Activated naive CD4-positive, alpha-beta T cell treated with anti-CD3 and anti-CD28 coated beads for 36 hours (primary cell): Measurements from ENCODE around the gene HMGN2. TPM values are rescaled to one million over a fixed set of nuclear protein-coding genes. Genes with fewer than 3 reads are reported as not detected.

Experiments
- CTCF ChIA-PET: fragments of 350-600 bp; sonication (Branson Sonifier 250); formaldehyde crosslinking; loops from one replicate; lab custom pipeline; 2021; ENCODE audit warnings: antibody characterized with exemption; lab: Charles Lee
- DNase-seq: peaks from one replicate; pipeline ENCODE4 v3.0.0-alpha.2; 2020
- H3K27ac Mint-ChIP-seq: one replicate; pipeline ENCODE4 v1.8.0; 2021; ENCODE audit warnings: mild to moderate bottlenecking, mixed read lengths
- H3K27me3 Mint-ChIP-seq: one replicate; pipeline ENCODE4 v1.8.0; 2021; ENCODE audit warnings: low read depth, mixed read lengths
- H3K36me3 Mint-ChIP-seq: one replicate; pipeline ENCODE4 v1.8.0; 2021; ENCODE audit warnings: low read depth, mixed read lengths
- H3K4me1 Mint-ChIP-seq: one replicate; pipeline ENCODE4 v1.8.0; 2021; ENCODE audit warnings: low read depth, mixed read lengths
- H3K4me3 Mint-ChIP-seq: one replicate; pipeline ENCODE4 v1.8.0; 2021; ENCODE audit warnings: mild to moderate bottlenecking, moderate library complexity, mixed read lengths
- H3K9me3 Mint-ChIP-seq: one replicate; pipeline ENCODE4 v1.8.0; 2021; ENCODE audit warnings: mixed read lengths
- intact Hi-C: fragments of 100-400 bp; cut with micrococcal nuclease; formaldehyde crosslinking; loops from one replicate; pipeline ENCODE4 v1.15.1; 2023
- total RNA-seq, 2 experiments: library from RNA; stranded (reverse); gene quantifications; one replicate each; pipeline ENCODE4 v1.2.3, GENCODE V29; 2021

HMGN2 gene
- total RNA-seq, 2 experiments from 2014 or later, result 883 to 886 TPM

GRCh38 chr1:26517766-26518049 lies 45.5 kb downstream of the HMGN2 start:
- CTCF ChIA-PET, result interaction anchor here (1.1 to 1.2 kb wide), 3 partner anchors 10 to 101 kb away, joined by 3 to 5 read pairs (median 4); no protein-coding TSS in a partner anchor
- Mint-ChIP-seq H3K27ac (no peak overlapping the region), H3K9me3 (no peaks in the 10 kb centered on the region), H3K36me3 (no peaks in the 10 kb centered on the region), H3K27me3 (no peaks in the 10 kb centered on the region), H3K4me1 (no peaks in the 10 kb centered on the region), H3K4me3 (no peak overlapping the region)
- intact Hi-C loops, result no loop called here
- DNase-seq, result no peak

- intact Hi-C loops, result no loop called here
- DNase-seq, result no peak
- Mint-ChIP-seq H3K36me3 (no peaks in the 10 kb centered on the region), H3K27ac (no peak overlapping the region), H3K4me3 (no peak overlapping the region), H3K27me3 (no peaks in the 10 kb centered on the region), H3K9me3 (no peaks in the 10 kb centered on the region), H3K4me1 (no peaks in the 10 kb centered on the region)
- CTCF ChIA-PET, result interaction anchor here (1.1 to 1.2 kb wide), 3 partner anchors 10 to 101 kb away, joined by 3 to 5 read pairs (median 4); no protein-coding TSS in a partner anchor
Observed at GRCh38 chr1:26518355-26518754, 46.1 kb downstream of the HMGN2 start.

- no peak for DNase-seq
- no peaks in the 10 kb centered on the region for H3K9me3 Mint-ChIP-seq
- intact Hi-C loops, result no loop called here
- H3K27ac Mint-ChIP-seq, result no peak overlapping the region
- H3K4me3 Mint-ChIP-seq, result no peak overlapping the region
- peaks cover 3% of the 10 kb centered on the region for H3K27me3 Mint-ChIP-seq
- CTCF ChIA-PET, result no interaction called here
- no peaks in the 10 kb centered on the region for H3K36me3 Mint-ChIP-seq
- H3K4me1 Mint-ChIP-seq, result no peaks in the 10 kb centered on the region
Observed at GRCh38 chr1:26520339-26520738, 48.1 kb downstream of the HMGN2 start.

GRCh38 chr1:26521669-26522030 lies 49.4 kb downstream of the HMGN2 start:
- H3K4me3 Mint-ChIP-seq, result no peak overlapping the region
- DNase-seq, result no peak
- CTCF ChIA-PET, result no interaction called here

GRCh38 chr1:26522073-26522472 lies 49.8 kb downstream of the HMGN2 start:
- H3K27ac Mint-ChIP-seq, result no peak overlapping the region
- no peaks in the 10 kb centered on the region for H3K4me1 Mint-ChIP-seq
- no peak overlapping the region for H3K4me3 Mint-ChIP-seq
- CTCF ChIA-PET, result interaction anchor here (0.5 to 10.2 kb wide), 2 partner anchors 18 to 83 kb away, joined by 3 to 87 read pairs; no protein-coding TSS in a partner anchor
- no peaks in the 10 kb centered on the region for H3K36me3 Mint-ChIP-seq
- DNase-seq, result no peak
- H3K9me3 Mint-ChIP-seq, result no peaks in the 10 kb centered on the region
- intact Hi-C loops, result no loop called here
- peaks cover 3% of the 10 kb centered on the region for H3K27me3 Mint-ChIP-seq

More at GRCh38 chr1:26521669-26522030, 49.4 kb downstream of the HMGN2 start:
- H3K27me3 Mint-ChIP-seq, result peaks cover 3% of the 10 kb centered on the region
- no peaks in the 10 kb centered on the region for H3K4me1 Mint-ChIP-seq
- intact Hi-C loops, result no loop called here
- H3K36me3 Mint-ChIP-seq, result no peaks in the 10 kb centered on the region
- no peaks in the 10 kb centered on the region for H3K9me3 Mint-ChIP-seq
- no peak overlapping the region for H3K27ac Mint-ChIP-seq

- peaks cover 3% of the 10 kb centered on the region for H3K27me3 Mint-ChIP-seq
- H3K36me3 Mint-ChIP-seq, result no peaks in the 10 kb centered on the region
- intact Hi-C loops, result no loop called here
- peaks cover 2% of the 10 kb centered on the region for H3K4me1 Mint-ChIP-seq
- H3K27ac Mint-ChIP-seq, result no peak overlapping the region
- CTCF ChIA-PET, result interaction anchor here (0.5 to 10.2 kb wide), 2 partner anchors 16 to 392 kb away, joined by 4 to 87 read pairs; no protein-coding TSS in a partner anchor
- H3K9me3 Mint-ChIP-seq, result no peaks in the 10 kb centered on the region
- no peak for DNase-seq
- no peak overlapping the region for H3K4me3 Mint-ChIP-seq
Observed at GRCh38 chr1:26524181-26524580, 51.9 kb downstream of the HMGN2 start.

Other genes with a start within 250 kb of the HMGN2 start
- 10 to 100 TPM; 45.7 to 47.0 TPM for gene CEP85, start 238.2 kb upstream of the HMGN2 start, total RNA-seq
- 100 to 1,000 TPM; 130 to 132 TPM for gene SH3BGRL3, start 192.4 kb upstream of the HMGN2 start, total RNA-seq
- gene UBXN11, start 165.8 kb upstream of the HMGN2 start, total RNA-seq, result 10 to 100 TPM; 26.4 to 26.9 TPM
- 100 to 1,000 TPM; 129 to 141 TPM for gene CD52, start 154.5 kb upstream of the HMGN2 start, total RNA-seq
- under 1 TPM; 0.37 to 0.72 TPM for gene CRYBG2, start 118.3 kb upstream of the HMGN2 start, total RNA-seq
- gene ZNF683, start 99.7 kb upstream of the HMGN2 start, total RNA-seq, result not detected
- not detected for gene LIN28A, start 61.6 kb upstream of the HMGN2 start, total RNA-seq
- gene DHDDS, start 40.1 kb upstream of the HMGN2 start, total RNA-seq, result 10 to 100 TPM; 26.2 to 26.3 TPM
- gene RPS6KA1, start 57.3 kb downstream of the HMGN2 start, total RNA-seq, result 10 to 100 TPM; 83.5 to 86.4 TPM
- gene ARID1A, start 223.6 kb downstream of the HMGN2 start, total RNA-seq, result 10 to 100 TPM; 65.0 to 65.9 TPM